Measurements from ENCODE around the gene SAP30L.

GRCh38 chr5:154494036-154494435, 48.2 kb downstream of the SAP30L start:
- TF ChIP-seq EZH2 (IDR thresholded peaks at IDR 0.05; ENCODE audit: low read length, missing control alignments) = no peak
- TF ChIP-seq, protein P1, sequence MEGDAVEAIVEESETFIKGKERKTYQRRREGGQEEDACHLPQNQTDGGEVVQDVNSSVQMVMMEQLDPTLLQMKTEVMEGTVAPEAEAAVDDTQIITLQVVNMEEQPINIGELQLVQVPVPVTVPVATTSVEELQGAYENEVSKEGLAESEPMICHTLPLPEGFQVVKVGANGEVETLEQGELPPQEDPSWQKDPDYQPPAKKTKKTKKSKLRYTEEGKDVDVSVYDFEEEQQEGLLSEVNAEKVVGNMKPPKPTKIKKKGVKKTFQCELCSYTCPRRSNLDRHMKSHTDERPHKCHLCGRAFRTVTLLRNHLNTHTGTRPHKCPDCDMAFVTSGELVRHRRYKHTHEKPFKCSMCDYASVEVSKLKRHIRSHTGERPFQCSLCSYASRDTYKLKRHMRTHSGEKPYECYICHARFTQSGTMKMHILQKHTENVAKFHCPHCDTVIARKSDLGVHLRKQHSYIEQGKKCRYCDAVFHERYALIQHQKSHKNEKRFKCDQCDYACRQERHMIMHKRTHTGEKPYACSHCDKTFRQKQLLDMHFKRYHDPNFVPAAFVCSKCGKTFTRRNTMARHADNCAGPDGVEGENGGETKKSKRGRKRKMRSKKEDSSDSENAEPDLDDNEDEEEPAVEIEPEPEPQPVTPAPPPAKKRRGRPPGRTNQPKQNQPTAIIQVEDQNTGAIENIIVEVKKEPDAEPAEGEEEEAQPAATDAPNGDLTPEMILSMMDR (conservative IDR thresholded peaks at IDR 0.05 in 1 of 2, IDR thresholded peaks at IDR 0.05 in 1 of 2; ENCODE audit: low read depth in 1 of 2, low read length in 2 of 2) = no peak
